Measurements from ENCODE around the gene POLR3H.
"Not testable (repeated sequence)": the region's sequence is repeated elsewhere in the genome, so short reads cannot be mapped to it uniquely, and the experiment has no call there.

Gene POLR3H

DNA sequence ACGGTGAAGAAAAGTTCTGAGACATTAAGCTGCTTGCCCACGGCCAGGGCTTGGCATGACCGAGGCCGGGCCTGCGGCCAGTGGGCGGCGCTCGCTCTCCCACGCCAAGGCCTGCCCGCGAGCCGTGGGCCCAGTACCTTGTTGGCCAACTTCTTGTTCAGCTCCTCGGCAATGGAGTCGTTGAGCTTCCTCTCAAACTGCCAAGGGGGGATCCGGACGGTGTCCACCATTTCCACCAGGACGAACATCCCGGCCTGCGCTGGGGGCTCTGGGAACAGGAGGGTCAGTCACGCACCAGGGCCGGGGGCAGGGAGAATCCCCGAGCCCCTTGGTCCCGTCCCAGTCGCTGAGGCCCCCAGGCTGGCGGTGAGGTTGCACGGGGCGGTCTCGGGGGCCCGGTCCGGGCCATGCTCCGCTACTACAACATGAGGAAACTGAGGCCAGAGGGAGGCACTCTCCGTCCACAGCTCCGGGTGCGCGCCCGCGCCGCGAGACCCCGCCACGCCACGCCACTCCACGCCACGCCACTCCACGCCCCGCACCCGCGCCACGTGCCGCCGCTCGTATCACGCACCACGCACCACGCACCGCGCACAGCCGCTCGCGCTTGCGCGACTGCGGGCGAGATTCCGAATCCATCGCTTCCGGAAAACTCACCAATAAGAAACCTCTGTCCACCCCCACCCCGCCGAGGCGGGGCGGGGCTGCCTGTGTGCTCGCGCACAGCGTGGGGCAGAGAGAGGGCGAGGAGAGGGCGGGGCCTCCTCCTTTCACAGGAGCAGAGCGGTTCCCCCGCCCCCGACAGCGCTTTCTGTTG lies at the start of gene POLR3H:
Gene POLR3H, minus strand, starts transcription at position 617 of the 817 bp plus-strand sequence. Its CDS starts 369 bp downstream, at position 248.
- DNase-seq (ENCODE audit: low spot score) = peak; percentile 98

DNA sequence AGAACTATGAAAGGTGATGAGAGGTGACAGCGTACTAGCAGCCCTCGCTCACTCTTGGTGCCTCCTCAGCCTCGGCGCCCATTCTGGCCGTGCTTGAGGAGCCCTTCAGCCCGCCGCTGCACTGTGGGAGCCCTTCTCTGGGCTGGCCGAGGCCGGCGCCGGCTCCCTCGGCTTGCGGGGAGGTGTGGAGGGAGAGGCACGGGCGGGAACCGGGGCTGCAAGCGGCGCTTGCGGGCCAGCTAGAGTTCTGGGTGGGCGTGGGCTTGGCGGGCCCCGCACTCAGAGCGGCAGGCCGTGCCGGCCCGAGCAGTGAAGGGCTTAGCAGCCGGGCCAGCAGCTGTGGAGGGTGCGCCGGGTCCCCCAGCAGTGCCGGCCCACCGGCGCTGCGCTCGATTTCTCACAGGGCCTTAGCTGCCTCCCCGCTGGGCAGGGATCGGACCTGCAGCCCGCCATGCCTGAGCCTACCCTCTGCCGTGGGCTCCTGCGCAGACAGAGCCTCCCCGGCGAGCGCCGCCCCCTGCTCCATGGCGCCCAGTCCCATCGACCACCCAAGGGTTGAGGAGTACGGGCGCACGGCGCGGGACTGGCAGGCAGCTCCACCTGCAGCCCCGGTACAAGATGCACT lies 49.2 kb upstream of the POLR3H start:
- DNase-seq (ENCODE audit: low spot score) = not testable (repeated sequence)

DNA sequence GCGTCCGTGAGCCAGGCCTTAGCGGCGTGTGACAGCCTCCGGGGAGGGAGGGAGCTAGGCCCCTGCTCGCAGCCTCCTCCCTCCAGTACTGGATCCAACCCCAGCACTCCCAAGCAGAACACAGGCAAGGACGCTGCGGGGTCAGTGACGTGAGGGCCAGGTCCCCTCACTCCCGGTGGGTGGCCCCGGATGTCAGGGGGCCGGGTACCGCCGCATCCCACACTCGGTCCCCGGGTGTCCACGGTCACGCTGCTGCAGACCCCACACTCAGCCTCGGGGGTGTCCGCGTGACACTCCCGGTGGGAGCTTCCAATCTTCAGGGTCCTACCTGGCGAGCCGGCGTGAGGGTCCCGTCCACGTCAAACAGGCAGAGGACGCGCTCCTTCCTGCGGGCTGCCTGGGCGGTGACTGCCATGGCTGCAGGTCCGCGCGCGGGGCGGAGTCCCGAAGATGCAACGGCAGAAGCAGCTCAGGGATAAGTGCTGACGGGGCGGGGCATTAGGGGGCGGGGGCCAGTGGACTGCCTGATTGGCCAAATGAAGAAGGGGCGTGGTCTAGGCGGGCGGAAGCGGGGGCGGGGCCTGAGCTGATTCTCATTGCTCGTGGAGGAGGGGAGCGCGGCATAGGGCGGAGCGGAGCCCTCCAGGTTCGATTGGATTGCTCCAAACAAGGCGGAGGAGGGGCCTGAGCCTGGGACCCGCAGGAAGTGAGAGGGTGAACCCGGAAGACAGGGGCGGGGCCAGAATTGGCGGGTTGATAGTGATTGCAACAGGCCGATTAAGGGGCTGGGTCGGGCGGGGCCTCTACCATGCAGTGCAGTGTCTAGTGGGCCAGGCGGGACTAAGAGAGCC lies 45.3 kb upstream of the POLR3H start, which contains the start of gene PMM1:
Gene PMM1, minus strand, starts transcription at position 450 of the 851 bp plus-strand sequence. Its CDS starts 35 bp downstream, at position 415.
- peak; percentile 99 for DNase-seq (ENCODE audit: low spot score)

- no peak for DNase-seq (ENCODE audit: low spot score)
Observed at GRCh38 chr22:41587347-41587723, 43.1 kb upstream of the POLR3H start.

DNA sequence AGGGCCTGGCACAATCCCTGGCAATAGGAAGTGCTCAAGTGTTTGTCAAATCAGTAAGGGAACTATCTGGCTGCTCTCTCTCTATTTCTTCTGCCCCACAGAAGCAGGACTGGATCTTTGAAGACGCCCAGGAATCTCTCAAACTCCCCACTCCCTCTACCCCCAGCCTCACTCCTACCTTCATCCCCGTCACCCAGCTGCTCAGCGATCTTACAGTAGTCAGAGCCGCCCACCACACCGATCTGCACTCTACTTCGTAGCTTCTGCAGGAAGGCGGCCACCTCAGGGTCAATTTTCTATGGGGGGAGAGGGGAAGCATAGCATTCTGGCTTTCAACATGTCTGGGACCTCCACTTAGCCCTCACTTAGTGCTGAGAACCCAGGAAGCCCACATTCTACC lies 41.6 kb upstream of the POLR3H start:
- DNase-seq (ENCODE audit: low spot score) = no peak

- DNase-seq (ENCODE audit: low spot score) = no peak
Observed at GRCh38 chr22:41584881-41585280, 40.6 kb upstream of the POLR3H start.

GRCh38 chr22:41582694-41583093 lies 38.4 kb upstream of the POLR3H start:
- DNase-seq (ENCODE audit: low spot score) = no peak

GRCh38 chr22:41579997-41580355 lies 35.7 kb upstream of the POLR3H start:
- DNase-seq (ENCODE audit: low spot score) = no peak

DNA sequence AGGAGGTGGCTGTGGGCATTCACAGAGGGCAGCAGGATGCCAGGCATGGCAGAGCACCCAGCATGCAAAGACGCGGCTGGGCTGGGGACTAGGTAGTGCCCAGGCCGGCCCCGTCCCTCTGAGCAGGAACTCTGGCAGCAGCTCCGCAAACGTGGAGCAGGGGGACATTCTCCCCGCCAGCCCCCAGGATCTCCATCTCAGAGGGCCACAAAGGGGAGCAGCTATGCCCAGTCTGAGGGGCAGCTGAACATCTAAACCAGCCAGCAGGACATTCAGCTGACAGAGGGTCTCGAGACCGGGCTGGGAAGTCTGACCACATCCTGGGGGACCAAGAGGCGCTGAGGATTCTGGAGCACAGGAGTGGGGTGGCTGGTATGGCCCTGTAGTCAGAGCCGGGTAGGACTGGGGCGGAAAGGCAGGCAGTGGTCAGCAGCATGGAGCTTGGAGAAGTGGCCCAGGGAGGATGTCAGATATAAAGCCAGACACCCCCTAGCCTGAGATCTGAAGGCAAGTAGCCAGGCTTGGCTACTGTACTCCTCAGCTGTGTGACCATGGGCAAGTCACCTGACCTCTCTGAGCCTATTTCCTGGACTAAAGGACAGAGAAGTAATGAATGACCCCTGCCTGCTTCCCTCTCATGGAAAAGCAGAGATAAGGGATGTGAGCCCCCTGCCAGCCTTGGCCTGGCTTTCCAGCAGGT lies 35.2 kb upstream of the POLR3H start:
- DNase-seq (ENCODE audit: low spot score) = no peak

DNA sequence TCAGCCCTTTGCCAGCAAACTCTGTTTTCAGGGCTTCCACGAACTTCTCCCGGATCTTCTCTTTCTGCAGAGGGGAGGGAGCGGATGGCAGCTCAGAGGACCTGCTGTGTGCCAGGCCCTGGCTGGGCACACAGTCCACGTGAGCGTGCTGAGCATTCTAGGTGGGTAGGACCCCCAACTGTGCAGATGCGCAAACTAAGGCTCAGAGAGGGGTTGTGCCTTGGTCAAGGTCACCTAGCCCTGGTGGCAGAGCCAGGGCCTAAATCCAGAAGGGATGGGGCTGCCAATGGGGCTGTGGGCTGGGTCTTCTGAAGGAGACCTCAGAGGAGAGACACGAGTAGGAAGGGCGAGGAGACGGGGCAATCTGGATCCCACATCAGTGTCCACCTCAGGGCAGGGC lies 34.5 kb upstream of the POLR3H start:
- DNase-seq (ENCODE audit: low spot score) = no peak

- no peak for DNase-seq (ENCODE audit: low spot score)
Observed at GRCh38 chr22:41578114-41578513, 33.8 kb upstream of the POLR3H start.

DNA sequence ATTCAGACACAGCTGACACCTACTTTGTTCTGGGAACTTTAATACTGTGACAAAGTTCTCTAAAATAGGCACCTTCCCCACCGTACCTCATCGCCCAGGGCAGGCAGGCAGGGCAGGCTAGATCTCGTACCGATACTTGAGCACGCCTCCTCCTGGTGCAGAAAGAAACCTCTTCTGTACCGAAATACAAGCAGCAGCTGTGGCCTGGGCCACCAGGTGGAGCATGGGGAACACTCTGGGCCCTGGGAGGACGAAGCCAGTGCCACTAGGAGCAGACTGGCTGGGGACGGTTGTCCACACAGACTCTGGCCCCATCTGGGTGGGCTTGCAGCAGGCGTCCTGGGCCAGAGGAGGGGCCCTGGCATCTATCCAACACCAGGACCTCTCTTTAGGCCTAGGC lies 32.6 kb upstream of the POLR3H start:
- peak; percentile 47 for DNase-seq (ENCODE audit: low spot score)

DNA sequence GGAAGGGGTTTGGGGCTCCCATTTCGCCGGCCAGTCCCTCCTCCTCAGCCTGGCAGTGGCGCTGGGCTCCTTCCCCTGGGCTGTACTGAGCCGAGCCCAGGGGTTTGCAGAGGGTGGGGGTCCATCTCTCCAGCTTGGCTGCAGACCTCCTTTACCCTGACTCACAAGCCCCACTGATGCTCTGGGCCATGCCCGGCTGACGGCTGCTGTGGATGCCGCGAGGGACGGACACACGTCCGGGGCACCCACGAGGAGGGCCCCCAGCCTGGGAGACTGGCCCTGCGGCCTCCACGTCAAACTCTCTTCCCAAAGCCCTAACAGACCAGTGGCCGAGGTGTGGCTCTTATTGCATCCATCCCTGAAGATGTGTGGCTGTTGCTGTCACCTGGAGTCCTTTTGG lies 31.3 kb upstream of the POLR3H start:
- DNase-seq (ENCODE audit: low spot score) = no peak

DNA sequence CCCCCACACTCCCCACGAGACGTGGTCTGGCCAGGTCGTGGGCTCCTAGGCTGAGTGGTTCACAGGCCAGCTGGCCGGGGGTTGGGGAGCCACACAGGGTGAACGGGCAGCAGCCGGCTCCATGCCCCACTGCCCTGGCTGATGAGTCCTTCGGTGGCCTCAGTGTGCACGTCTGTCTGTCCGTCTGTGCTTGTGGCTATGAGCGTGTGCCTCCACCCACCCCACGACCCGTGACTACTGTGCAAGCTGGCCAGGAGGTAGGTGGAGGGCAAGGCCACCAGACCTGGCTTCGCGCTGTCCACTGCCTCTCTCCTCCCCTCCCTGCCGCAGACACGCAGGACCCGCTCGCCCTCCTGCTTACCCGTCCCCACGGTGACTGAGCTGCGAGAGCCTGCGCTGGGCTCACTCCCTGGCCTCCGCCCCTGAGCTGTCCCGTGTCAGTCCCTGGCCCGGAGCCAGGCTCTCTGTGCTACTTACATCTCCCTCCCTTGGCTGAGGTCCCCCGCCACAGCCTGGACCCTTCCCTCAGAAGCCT lies 30.6 kb upstream of the POLR3H start:
- no peak for DNase-seq (ENCODE audit: low spot score)

DNA sequence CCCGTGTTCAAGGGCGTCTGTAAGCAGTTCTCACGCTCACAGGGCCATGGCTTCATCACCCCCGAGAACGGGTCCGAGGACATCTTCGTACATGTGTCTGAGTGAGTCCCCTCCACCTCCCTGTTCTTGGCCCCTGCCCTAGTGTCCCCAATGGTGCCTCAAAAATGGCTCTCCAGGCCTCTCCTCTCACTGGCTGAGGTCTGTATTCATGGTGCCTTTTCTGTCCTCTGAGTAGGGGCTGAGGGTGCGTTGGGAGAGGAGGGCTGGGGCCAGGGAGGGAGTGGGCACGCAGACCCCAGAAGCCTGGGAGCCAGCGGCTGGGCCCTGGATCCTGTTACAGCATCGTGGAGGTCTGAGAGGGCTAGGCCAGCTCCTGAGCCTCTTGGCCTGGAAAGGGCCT lies 29.4 kb upstream of the POLR3H start:
- no peak for DNase-seq (ENCODE audit: low spot score)

- not testable (repeated sequence) for DNase-seq (ENCODE audit: low spot score)
Observed at GRCh38 chr22:41572305-41572704, 28.0 kb upstream of the POLR3H start.

DNA sequence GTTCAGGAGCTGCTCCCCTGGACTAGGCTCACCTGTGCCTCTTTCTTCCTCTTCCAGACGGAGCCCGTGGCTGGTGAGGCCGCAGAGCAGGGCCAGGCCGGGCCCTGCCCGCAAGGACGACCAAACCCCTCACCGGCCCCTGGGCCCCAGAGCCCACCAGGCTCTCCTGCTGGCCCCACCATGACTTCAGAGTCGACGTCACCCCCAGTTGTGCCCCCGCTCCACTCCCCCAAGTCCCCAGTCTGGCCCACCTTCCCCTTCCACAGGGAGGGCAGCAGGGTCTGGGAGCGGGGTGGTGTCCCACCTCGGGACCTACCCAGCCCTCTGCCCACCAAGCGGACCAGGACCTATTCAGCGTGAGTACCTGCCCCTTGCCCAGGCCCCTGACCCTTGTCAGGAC lies 27.5 kb upstream of the POLR3H start:
- no peak for DNase-seq (ENCODE audit: low spot score)

- no peak for DNase-seq (ENCODE audit: low spot score)
Observed at GRCh38 chr22:41570221-41570620, 26.0 kb upstream of the POLR3H start.

DNA sequence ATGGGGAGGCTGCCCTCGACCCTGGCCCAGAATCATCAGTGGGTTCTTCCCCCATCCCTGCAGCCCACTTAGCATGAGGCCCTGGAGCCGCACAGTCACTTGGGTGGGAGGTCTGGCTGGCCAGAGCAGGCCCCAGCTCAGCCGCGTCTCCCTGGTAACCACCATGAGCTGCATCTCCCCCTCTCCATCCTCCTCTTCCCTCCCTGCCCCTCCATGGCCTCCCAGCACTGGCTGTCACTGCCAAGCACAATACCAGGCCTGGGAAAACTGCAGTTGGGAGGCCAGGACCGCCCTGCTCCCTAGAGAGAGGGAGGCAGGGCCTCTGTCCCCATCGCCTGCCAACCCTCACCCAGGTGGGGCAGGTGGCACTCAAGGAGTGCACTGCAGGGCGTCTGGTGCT lies 24.5 kb upstream of the POLR3H start:
- no peak for DNase-seq (ENCODE audit: low spot score)

DNA sequence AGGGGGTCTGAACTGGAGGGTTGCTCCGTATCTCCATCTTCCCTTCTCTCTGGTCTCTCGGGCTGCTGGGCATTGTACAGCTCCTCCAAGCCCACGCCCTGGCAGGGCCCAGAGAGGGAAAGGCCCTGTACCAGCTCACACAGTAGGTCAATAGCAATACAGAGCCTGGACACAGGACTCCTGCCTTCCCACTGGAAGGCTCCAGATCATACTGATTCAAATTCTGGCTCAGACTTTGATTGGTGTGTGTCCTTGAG lies 23.2 kb upstream of the POLR3H start:
- DNase-seq (ENCODE audit: low spot score) = no peak

GRCh38 chr22:41565403-41566054 lies 21.3 kb upstream of the POLR3H start:
- DNase-seq (ENCODE audit: low spot score) = no peak

GRCh38 chr22:41564563-41564962 lies 20.3 kb upstream of the POLR3H start:
- no peak for DNase-seq (ENCODE audit: low spot score)

Data from germinal center (tissue), 1 donor.